Prostate gland (tissue), 2 donors: ENCODE measurements around the gene RNGTT.

ENCODE experiments used
- CTCF ChIP-seq, 4 experiments: fragments of 200-600 bp in 2 of 4; fragments of 450-650 bp in 2 of 4; sonication (generic) in 2 of 4; IDR thresholded peaks; 1 replicate in 3 of 4; 2 replicates in 1 of 4; pipeline ENCODE4 v1.5.1; 2016 to 2019; ENCODE audit warnings: antibody characterized with exemption in 4 of 4, mild to moderate bottlenecking in 2 of 4, moderate library complexity in 2 of 4
- POLR2A ChIP-seq: fragments of 450-650 bp; IDR thresholded peaks from one replicate; pipeline ENCODE4 v1.6.1; 2016; ENCODE audit warnings: antibody characterized with exemption, mild to moderate bottlenecking
- POLR2AphosphoS5 ChIP-seq: sonication (generic); formaldehyde crosslinking; IDR thresholded peaks from one replicate; pipeline ENCODE4 v1.6.1; 2017; ENCODE audit warnings: antibody characterized with exemption

GRCh38 chr6:88953550-88954386 is 9.7 kb downstream of the RNGTT start:
- no peak for TF ChIP-seq CTCF (IDR thresholded peaks at IDR 0.05)
- TF ChIP-seq POLR2AphosphoS5 = no peak
- no peak for TF ChIP-seq POLR2A
